ENCODE data around the gene ST8SIA1.

ST8SIA1 gene

DNA sequence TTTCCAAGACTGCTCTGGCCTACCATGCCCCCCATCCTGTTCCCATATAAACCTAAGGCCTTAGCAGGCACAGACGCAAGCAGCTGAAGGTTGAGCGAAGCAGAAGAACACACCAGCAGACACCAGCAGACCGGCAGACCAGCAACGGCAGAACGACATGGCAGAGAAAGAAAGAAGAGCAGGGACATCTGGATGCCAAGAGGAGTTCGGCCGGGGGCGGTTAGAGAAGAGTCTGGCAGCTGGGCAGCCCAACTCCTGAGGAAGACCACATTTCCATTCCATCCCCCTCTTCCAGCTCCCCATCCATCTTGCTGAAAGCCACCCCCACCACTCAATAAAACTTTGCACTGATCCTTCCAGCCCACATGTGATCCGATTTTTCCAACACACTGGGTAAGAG, 5.2 kb upstream of the ST8SIA1 start:
- Histone ChIP-seq H2AK5ac (ENCODE audit: low read length) (no peak overlapping the region), H4K8ac (ENCODE audit: low read depth, low read length) (no peak overlapping the region), H2AFZ (ENCODE audit: insufficient read depth, low read length, poor library complexity) (no peak overlapping the region), H3K14ac (ENCODE audit: low read length) (no peak overlapping the region), H3K4me3 (ENCODE audit: low read depth, low read length) (no peak overlapping the region), H3K4me1 (ENCODE audit: control insufficient read depth in 1 of 2, insufficient read depth in 2 of 2, low read length in 2 of 2) (peaks cover 3 to 5% of the 10 kb centered on the region in 2 experiments), H3K23ac (ENCODE audit: low read length) (no peak overlapping the region), H3K4me2 (ENCODE audit: low read length) (no peak overlapping the region), H4K12ac (ENCODE audit: low read depth, low read length) (no peak overlapping the region), H2BK120ac (ENCODE audit: insufficient read depth, low read length, poor library complexity) (no peak overlapping the region), H3K9ac (ENCODE audit: low read length) (no peak overlapping the region), H3K27me3 (ENCODE audit: insufficient read depth, low read length) (peaks cover 4% of the 10 kb centered on the region), H3K79me2 (ENCODE audit: control insufficient read depth, insufficient read depth, low read length, poor library complexity) (no peaks in the 10 kb centered on the region), H3K36me3 (ENCODE audit: control insufficient read depth in 1 of 2, insufficient read depth in 2 of 2, low read length in 2 of 2) (no peaks in the 10 kb centered on the region), H2BK5ac (ENCODE audit: low read depth, low read length, poor library complexity) (no peak overlapping the region), H3K27ac (ENCODE audit: low read depth, low read length) (no peak overlapping the region), H4K91ac (ENCODE audit: low read depth, low read length) (no peak overlapping the region), H3K79me1 (ENCODE audit: low read length) (peaks cover 2% of the 10 kb centered on the region), H3K18ac (ENCODE audit: low read length) (no peak overlapping the region), H3K4ac (ENCODE audit: low read depth, low read length) (no peak overlapping the region), H3K9me3 (ENCODE audit: insufficient read depth, low read depth, low read length) (no peaks in the 10 kb centered on the region), H2BK12ac (ENCODE audit: low read length) (no peak overlapping the region)
- no peak for DNase-seq
- no CpG with 5 or more reads among the region's 9 CpGs for WGBS (ENCODE audit: extremely low coverage, insufficient coverage, insufficient read length)

DNA sequence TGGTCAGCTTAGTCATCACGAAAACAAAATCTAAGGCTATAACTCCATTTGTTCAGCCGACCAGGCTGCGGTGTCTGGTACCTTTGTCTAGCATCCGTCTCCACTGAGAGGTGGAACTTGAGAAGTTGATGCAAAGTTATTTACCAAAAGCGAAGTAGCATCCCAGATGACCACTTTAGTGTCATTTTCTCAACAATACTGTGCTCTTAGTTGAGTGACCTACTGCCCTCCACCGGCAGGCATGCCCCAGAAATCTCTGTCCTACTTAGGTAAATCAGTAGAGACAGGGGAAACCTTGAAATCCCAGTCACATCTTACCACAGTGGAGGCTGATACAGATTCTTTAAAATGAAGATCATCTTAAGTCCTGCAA, 1.3 kb upstream of the ST8SIA1 start:
- Histone ChIP-seq H2AFZ (ENCODE audit: insufficient read depth, low read length, poor library complexity) (no peak overlapping the region), H3K4me1 (ENCODE audit: control insufficient read depth in 1 of 2, insufficient read depth in 2 of 2, low read length in 2 of 2) (peaks cover 11% of the 10 kb centered on the region in 2 experiments), H2AK5ac (ENCODE audit: low read length) (no peak overlapping the region), H3K23ac (ENCODE audit: low read length) (no peak overlapping the region), H2BK5ac (ENCODE audit: low read depth, low read length, poor library complexity) (no peak overlapping the region), H2BK120ac (ENCODE audit: insufficient read depth, low read length, poor library complexity) (no peak overlapping the region), H2BK12ac (ENCODE audit: low read length) (no peak overlapping the region), H3K36me3 (ENCODE audit: control insufficient read depth in 1 of 2, insufficient read depth in 2 of 2, low read length in 2 of 2) (no peaks in the 10 kb centered on the region), H3K4me3 (ENCODE audit: low read depth, low read length) (no peak overlapping the region), H3K79me2 (ENCODE audit: control insufficient read depth, insufficient read depth, low read length, poor library complexity) (no peaks in the 10 kb centered on the region), H4K12ac (ENCODE audit: low read depth, low read length) (no peak overlapping the region), H3K27me3 (ENCODE audit: insufficient read depth, low read length) (peaks cover 23% of the 10 kb centered on the region), H4K91ac (ENCODE audit: low read depth, low read length) (no peak overlapping the region), H3K14ac (ENCODE audit: low read length) (no peak overlapping the region), H3K4me2 (ENCODE audit: low read length) (peak overlapping the region; percentile 73), H3K27ac (ENCODE audit: low read depth, low read length) (no peak overlapping the region), H3K9me3 (ENCODE audit: insufficient read depth, low read depth, low read length) (peaks cover 2% of the 10 kb centered on the region), H3K18ac (ENCODE audit: low read length) (no peak overlapping the region), H4K8ac (ENCODE audit: low read depth, low read length) (no peak overlapping the region), H3K4ac (ENCODE audit: low read depth, low read length) (no peak overlapping the region), H3K79me1 (ENCODE audit: low read length) (peaks cover 2% of the 10 kb centered on the region), H3K9ac (ENCODE audit: low read length) (no peak overlapping the region)
- DNase-seq: peak in 1 of 2 donors; percentile 2
- WGBS (ENCODE audit: extremely low coverage, insufficient coverage, insufficient read length): no CpG with 5 or more reads among the region's 6 CpGs

DNA sequence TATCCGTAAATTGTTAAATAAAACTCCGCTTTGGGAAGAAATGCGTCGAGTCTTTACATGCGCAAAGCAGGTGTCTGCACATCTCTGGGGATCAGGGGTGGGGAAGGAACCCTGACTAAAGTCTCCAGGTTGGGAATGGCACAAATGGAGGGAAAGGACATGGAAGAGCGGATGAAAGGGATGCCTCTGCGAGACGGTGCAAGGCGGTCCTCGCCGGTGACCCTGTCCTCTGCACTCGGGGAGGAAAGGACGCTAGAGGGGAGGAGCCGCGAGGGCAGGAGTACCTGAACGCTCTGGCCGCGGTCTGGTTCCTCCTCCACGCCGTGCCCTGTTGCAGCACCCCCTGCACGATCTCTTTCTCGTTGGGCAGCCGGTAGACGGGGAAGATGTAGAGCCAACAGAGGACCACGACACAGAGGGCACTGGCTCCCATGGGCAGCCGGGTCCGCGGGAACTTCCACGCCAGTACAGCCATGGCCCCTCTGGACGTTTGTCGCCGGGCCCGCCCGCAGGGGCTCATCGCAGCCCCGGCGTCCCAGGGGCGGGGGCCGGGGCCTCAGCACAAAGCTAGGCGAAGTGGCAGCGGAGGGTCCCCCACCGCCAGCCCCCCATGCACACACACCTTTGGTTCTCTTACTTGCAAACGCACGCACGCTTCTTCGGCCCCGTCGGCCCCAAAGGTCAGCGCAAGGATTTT, 646 bp downstream of the ST8SIA1 start:
- Histone ChIP-seq H3K9me3 (ENCODE audit: insufficient read depth, low read depth, low read length) (peaks cover 2% of the 10 kb centered on the region), H3K4me3 (ENCODE audit: low read depth, low read length) (peak overlapping the region; percentile 33), H2AFZ (ENCODE audit: insufficient read depth, low read length, poor library complexity) (no peak overlapping the region), H4K8ac (ENCODE audit: low read depth, low read length) (no peak overlapping the region), H3K27me3 (ENCODE audit: insufficient read depth, low read length) (peaks cover 23% of the 10 kb centered on the region), H3K79me2 (ENCODE audit: control insufficient read depth, insufficient read depth, low read length, poor library complexity) (no peaks in the 10 kb centered on the region), H2AK5ac (ENCODE audit: low read length) (no peak overlapping the region), H3K4ac (ENCODE audit: low read depth, low read length) (no peak overlapping the region), H2BK12ac (ENCODE audit: low read length) (no peak overlapping the region), H4K91ac (ENCODE audit: low read depth, low read length) (no peak overlapping the region), H3K4me2 (ENCODE audit: low read length) (peak overlapping the region; percentile 73), H2BK120ac (ENCODE audit: insufficient read depth, low read length, poor library complexity) (no peak overlapping the region), H3K14ac (ENCODE audit: low read length) (no peak overlapping the region), H2BK5ac (ENCODE audit: low read depth, low read length, poor library complexity) (no peak overlapping the region), H3K79me1 (ENCODE audit: low read length) (no peaks in the 10 kb centered on the region), H3K9ac (ENCODE audit: low read length) (no peak overlapping the region), H3K18ac (ENCODE audit: low read length) (no peak overlapping the region), H3K23ac (ENCODE audit: low read length) (no peak overlapping the region), H4K12ac (ENCODE audit: low read depth, low read length) (no peak overlapping the region), H3K27ac (ENCODE audit: low read depth, low read length) (no peak overlapping the region), H3K36me3 (ENCODE audit: control insufficient read depth in 1 of 2, insufficient read depth in 2 of 2, low read length in 2 of 2) (no peaks in the 10 kb centered on the region), H3K4me1 (ENCODE audit: control insufficient read depth in 1 of 2, insufficient read depth in 2 of 2, low read length in 2 of 2) (peaks cover 11% of the 10 kb centered on the region in 2 experiments)
- DNase-seq: no peak
- WGBS (ENCODE audit: extremely low coverage, insufficient coverage, insufficient read length): no CpG with 5 or more reads among the region's 49 CpGs

DNA sequence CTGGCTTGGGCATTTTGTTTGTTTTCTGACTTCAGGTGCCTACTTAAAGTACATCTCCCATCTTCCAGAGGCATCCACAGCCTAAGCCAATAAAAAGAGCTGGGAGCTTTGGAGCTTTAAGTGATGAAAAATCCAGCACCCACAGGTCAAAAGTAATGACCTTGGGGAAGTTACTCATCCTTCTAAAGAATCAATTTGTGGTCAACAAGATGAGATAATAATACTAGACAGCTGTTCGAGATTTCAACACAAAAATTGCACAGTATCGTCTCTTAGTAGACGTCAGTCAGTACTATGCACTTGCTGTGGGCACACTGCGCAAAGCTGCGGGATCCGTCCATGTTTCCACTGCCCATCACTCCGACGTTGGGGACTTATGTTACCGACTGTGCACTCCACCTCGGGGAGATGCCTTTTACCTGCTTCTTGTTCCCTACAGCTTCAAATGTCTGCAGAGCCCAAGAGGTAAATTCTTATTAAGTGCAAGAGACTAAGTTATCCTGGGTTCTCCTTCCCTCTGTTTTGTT, 1.3 kb downstream of the ST8SIA1 start:
- no peak overlapping the region for H3K4me3 ChIP-seq (ENCODE audit: low read depth, low read length)
- no peaks in the 10 kb centered on the region for H3K36me3 ChIP-seq (ENCODE audit: control insufficient read depth in 1 of 2, insufficient read depth in 2 of 2, low read length in 2 of 2)
- no peak overlapping the region for H3K14ac ChIP-seq (ENCODE audit: low read length)
- H3K4ac ChIP-seq (ENCODE audit: low read depth, low read length): no peak overlapping the region
- no peak overlapping the region for H4K12ac ChIP-seq (ENCODE audit: low read depth, low read length)
- no CpG with 5 or more reads among the region's 10 CpGs for WGBS (ENCODE audit: extremely low coverage, insufficient coverage, insufficient read length)
- H2BK12ac ChIP-seq (ENCODE audit: low read length): no peak overlapping the region
- H3K9ac ChIP-seq (ENCODE audit: low read length): no peak overlapping the region
- no peaks in the 10 kb centered on the region for H3K79me1 ChIP-seq (ENCODE audit: low read length)
- peaks cover 2% of the 10 kb centered on the region for H3K9me3 ChIP-seq (ENCODE audit: insufficient read depth, low read depth, low read length)
- no peak for DNase-seq
- no peak overlapping the region for H2AFZ ChIP-seq (ENCODE audit: insufficient read depth, low read length, poor library complexity)
- no peak overlapping the region for H3K4me2 ChIP-seq (ENCODE audit: low read length)
- H3K4me1 ChIP-seq (ENCODE audit: control insufficient read depth in 1 of 2, insufficient read depth in 2 of 2, low read length in 2 of 2): peaks cover 11% of the 10 kb centered on the region in 2 experiments
- no peak overlapping the region for H2AK5ac ChIP-seq (ENCODE audit: low read length)
- no peak overlapping the region for H4K8ac ChIP-seq (ENCODE audit: low read depth, low read length)
- no peak overlapping the region for H2BK5ac ChIP-seq (ENCODE audit: low read depth, low read length, poor library complexity)
- H3K23ac ChIP-seq (ENCODE audit: low read length): no peak overlapping the region
- no peak overlapping the region for H2BK120ac ChIP-seq (ENCODE audit: insufficient read depth, low read length, poor library complexity)
- H3K27me3 ChIP-seq (ENCODE audit: insufficient read depth, low read length): peaks cover 23% of the 10 kb centered on the region
- no peak overlapping the region for H3K18ac ChIP-seq (ENCODE audit: low read length)
- no peak overlapping the region for H3K27ac ChIP-seq (ENCODE audit: low read depth, low read length)
- H4K91ac ChIP-seq (ENCODE audit: low read depth, low read length): no peak overlapping the region
- H3K79me2 ChIP-seq (ENCODE audit: control insufficient read depth, insufficient read depth, low read length, poor library complexity): no peaks in the 10 kb centered on the region

Measured in trophoblast cell (in vitro differentiated cells and primary cell).